A204.1 (cell line): ENCODE results near the gene FANCE.

Experiments
- FAIRE-seq: peaks from 2 replicates; lab custom pipeline; 2012; peaks lifted over from hg19 to GRCh38; lab: Jason Lieb, UNC

The FANCE gene

GRCh38 chr6:35484921-35485392 is 32.8 kb downstream of the FANCE start:
- FAIRE-seq = no peak

GRCh38 chr6:35485402-35485877 is 33.3 kb downstream of the FANCE start:
- no peak for FAIRE-seq

GRCh38 chr6:35486005-35486925 is 34.1 kb downstream of the FANCE start:
- no peak for FAIRE-seq

GRCh38 chr6:35487658-35488516 is 35.7 kb downstream of the FANCE start:
- no peak for FAIRE-seq

GRCh38 chr6:35488517-35488862 is 36.4 kb downstream of the FANCE start:
- FAIRE-seq = no peak

- FAIRE-seq = no peak
Observed at GRCh38 chr6:35489066-35489465, 36.9 kb downstream of the FANCE start.

GRCh38 chr6:35489995-35490791 is 38.1 kb downstream of the FANCE start:
- FAIRE-seq = no peak

GRCh38 chr6:35490821-35491557 is 38.9 kb downstream of the FANCE start:
- FAIRE-seq = no peak

- no peak for FAIRE-seq
Observed at GRCh38 chr6:35491558-35492257, 39.6 kb downstream of the FANCE start.

GRCh38 chr6:35492258-35492973 is 40.3 kb downstream of the FANCE start:
- no peak for FAIRE-seq

GRCh38 chr6:35492974-35493284 is 40.8 kb downstream of the FANCE start:
- no peak for FAIRE-seq

GRCh38 chr6:35493307-35493983 is 41.3 kb downstream of the FANCE start:
- no peak for FAIRE-seq

- FAIRE-seq = no peak
Observed at GRCh38 chr6:35494161-35494563, 42.0 kb downstream of the FANCE start.

- no peak for FAIRE-seq
Observed at GRCh38 chr6:35495258-35496035, 43.3 kb downstream of the FANCE start.

GRCh38 chr6:35496036-35496840 is 44.1 kb downstream of the FANCE start:
- FAIRE-seq = no peak

GRCh38 chr6:35496841-35497570 is 44.9 kb downstream of the FANCE start, which contains the start of gene TEAD3:
Gene TEAD3 (minus strand): TSS chr6:35497079.
- no peak for FAIRE-seq
